ENCODE results near the gene PCCA. TPM values are rescaled to one million over a fixed set of nuclear protein-coding genes. Genes with fewer than 3 reads are reported as not detected.
"Not testable (repeated sequence)": the region's sequence is repeated elsewhere in the genome, so short reads cannot be mapped to it uniquely, and the experiment has no call there.

PCCA gene
- total RNA-seq, 2 donors from 2014 or later = 52.7 to 66.4 TPM

GRCh38 chr13:100306030-100306429, 217.1 kb downstream of the PCCA start:
- Histone ChIP-seq H3K27ac (no peak overlapping the region), H3K9me3 (no peaks in the 10 kb centered on the region), H3K4me1 (replicated peaks) (no peaks in the 10 kb centered on the region), H3K27me3 (replicated peaks; ENCODE audit: insufficient read depth) (no peaks in the 10 kb centered on the region), H3K36me3 (no peaks in the 10 kb centered on the region), H3K4me3 (no peak overlapping the region)
- 88% methylated on average over 4 of the region's 4 CpGs for WGBS
- intact Hi-C loops (cut with DNase I) = no loop called here
- TF ChIP-seq POLR2A (IDR thresholded peaks at IDR 0.05) = no peak
- TF ChIP-seq POLR2AphosphoS5 (IDR thresholded peaks at IDR 0.05) = no peak
- no peak for TF ChIP-seq CTCF (IDR thresholded peaks at IDR 0.05)
- DNase-seq (ENCODE audit: low spot score) = no peak

GRCh38 chr13:100306434-100306999, 217.6 kb downstream of the PCCA start:
- TF ChIP-seq CTCF (IDR thresholded peaks at IDR 0.05) (no peak), POLR2AphosphoS5 (IDR thresholded peaks at IDR 0.05) (no peak)
- Histone ChIP-seq H3K27ac (no peak overlapping the region), H3K4me3 (no peak overlapping the region), H3K36me3 (no peaks in the 10 kb centered on the region), H3K27me3 (replicated peaks; ENCODE audit: insufficient read depth) (no peaks in the 10 kb centered on the region), H3K4me1 (replicated peaks) (no peaks in the 10 kb centered on the region), H3K9me3 (no peaks in the 10 kb centered on the region)
- intact Hi-C loops (cut with DNase I) = no loop called here
- WGBS = 72% methylated on average over 5 of the region's 5 CpGs
- DNase-seq (ENCODE audit: low spot score) = no peak

DNA sequence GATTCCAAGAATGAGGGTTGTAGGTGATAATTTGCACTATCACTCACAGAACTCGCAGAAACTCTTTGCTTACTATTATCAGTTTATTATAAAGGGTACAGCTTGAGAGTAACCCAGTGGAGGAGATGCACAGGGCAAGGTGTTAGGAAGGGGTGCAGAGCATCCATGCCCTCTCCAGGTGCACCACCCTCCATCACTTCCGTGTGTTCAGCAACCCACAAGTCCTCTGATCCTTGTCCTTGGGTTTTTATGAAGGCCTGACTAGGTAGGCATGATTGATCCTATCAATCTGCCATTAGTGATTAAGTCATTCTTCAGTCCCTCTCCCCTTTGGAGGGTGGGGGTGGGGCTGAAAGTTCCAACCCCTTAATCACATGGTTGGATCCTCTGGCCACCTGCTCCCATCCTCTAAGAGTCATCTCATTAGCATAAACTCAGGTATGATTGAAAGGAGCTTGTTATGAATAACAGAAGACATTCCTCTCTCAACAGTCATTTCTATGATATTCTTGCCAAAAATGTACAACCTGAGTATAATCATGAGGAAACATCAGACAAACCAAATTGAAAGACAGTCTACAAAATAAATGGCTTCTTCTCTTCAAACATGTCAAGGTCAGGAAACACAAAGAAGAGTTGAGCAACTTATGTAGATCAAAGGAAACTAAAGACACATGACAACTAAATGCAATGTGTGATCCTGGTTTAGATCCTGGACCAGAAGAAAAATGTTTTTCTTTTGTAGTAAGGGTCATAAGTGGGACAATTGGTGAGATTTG, 225.4 kb downstream of the PCCA start:
- no peaks in the 10 kb centered on the region for H3K9me3 ChIP-seq
- no peaks in the 10 kb centered on the region for H3K27me3 ChIP-seq (replicated peaks; ENCODE audit: insufficient read depth)
- no peaks in the 10 kb centered on the region for H3K36me3 ChIP-seq
- intact Hi-C loops (cut with DNase I) = no loop called here
- TF ChIP-seq POLR2AphosphoS5 (IDR thresholded peaks at IDR 0.05) = no peak
- TF ChIP-seq POLR2A (IDR thresholded peaks at IDR 0.05) = no peak
- no peak for TF ChIP-seq CTCF (IDR thresholded peaks at IDR 0.05)
- DNase-seq (ENCODE audit: low spot score) = no peak
- H3K4me3 ChIP-seq = no peak overlapping the region
- no peaks in the 10 kb centered on the region for H3K4me1 ChIP-seq (replicated peaks)
- no peak overlapping the region for H3K27ac ChIP-seq
- 94% methylated on average over 2 of the region's 2 CpGs for WGBS

DNA sequence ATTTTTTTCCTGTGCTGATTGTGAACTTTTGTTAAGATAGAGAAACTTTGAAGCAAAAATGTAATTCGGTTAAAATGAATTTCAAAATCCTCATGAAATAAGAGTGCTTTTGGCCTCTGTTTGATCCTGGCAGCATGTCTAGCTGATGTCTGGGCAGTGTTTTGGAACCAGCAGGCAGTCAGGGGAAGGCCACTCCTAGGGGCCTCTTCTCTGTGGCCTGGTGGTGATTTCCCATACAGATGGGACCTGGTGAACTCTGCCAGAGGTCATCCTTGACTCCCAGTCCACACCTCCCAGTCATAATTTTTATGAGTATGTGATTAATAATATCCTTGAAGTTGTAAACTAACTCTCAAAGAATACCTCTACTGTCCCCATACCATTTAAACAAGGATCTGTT, 226.6 kb downstream of the PCCA start:
- Histone ChIP-seq H3K9me3 (no peaks in the 10 kb centered on the region), H3K27me3 (replicated peaks; ENCODE audit: insufficient read depth) (no peaks in the 10 kb centered on the region), H3K4me1 (replicated peaks) (no peaks in the 10 kb centered on the region), H3K36me3 (no peaks in the 10 kb centered on the region), H3K27ac (no peak overlapping the region), H3K4me3 (no peak overlapping the region)
- intact Hi-C loops (cut with DNase I) = no loop called here
- DNase-seq (ENCODE audit: low spot score) = no peak
- 75% methylated on average over 1 of the region's 1 CpG for WGBS
- TF ChIP-seq POLR2A (IDR thresholded peaks at IDR 0.05) (no peak), POLR2AphosphoS5 (IDR thresholded peaks at IDR 0.05) (no peak), CTCF (IDR thresholded peaks at IDR 0.05) (no peak)

GRCh38 chr13:100318473-100318872, 229.6 kb downstream of the PCCA start:
- H3K4me3 ChIP-seq; H3K4me1 ChIP-seq (replicated peaks); intact Hi-C loops (cut with DNase I); H3K27ac ChIP-seq; H3K36me3 ChIP-seq; H3K9me3 ChIP-seq; H3K27me3 ChIP-seq (replicated peaks; ENCODE audit: insufficient read depth); DNase-seq (ENCODE audit: low spot score): not testable (repeated sequence)
- WGBS = 83% methylated on average over 3 of the region's 3 CpGs

All from prostate gland (tissue), 2 donors.